ENCODE data around the gene AHCYL2.
"Not testable (repeated sequence)": the region's sequence is repeated elsewhere in the genome, so short reads cannot be mapped to it uniquely, and the experiment has no call there.

Gene AHCYL2

GRCh38 chr7:129454249-129454551 lies 229.4 kb downstream of the AHCYL2 start:
- DNase-seq (ENCODE audit: low spot score), result peak; percentile 15

DNA sequence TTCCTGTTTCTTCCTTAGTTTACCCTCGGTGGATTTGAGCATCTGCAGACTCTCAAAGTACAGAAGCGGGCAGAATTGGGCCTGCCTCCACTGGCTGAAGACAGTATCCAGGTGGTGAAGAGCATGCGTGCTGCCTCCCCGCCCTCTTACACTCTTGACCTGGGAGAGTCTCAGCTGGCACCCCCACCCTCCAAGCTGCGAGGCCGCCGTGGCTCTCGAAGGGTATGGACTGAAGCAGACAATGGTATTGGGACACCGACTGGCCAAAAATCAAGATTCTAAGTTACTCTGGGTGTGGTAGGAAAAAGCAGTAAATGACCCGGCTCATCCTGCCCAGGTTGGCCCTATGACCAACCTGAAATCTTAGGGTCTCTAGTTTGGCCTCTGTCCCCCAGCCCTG lies 231.6 kb downstream of the AHCYL2 start:
- DNase-seq (ENCODE audit: low spot score), result no peak

- no peak for DNase-seq (ENCODE audit: low spot score)
Measured at GRCh38 chr7:129457101-129457500, 232.3 kb downstream of the AHCYL2 start.

DNA sequence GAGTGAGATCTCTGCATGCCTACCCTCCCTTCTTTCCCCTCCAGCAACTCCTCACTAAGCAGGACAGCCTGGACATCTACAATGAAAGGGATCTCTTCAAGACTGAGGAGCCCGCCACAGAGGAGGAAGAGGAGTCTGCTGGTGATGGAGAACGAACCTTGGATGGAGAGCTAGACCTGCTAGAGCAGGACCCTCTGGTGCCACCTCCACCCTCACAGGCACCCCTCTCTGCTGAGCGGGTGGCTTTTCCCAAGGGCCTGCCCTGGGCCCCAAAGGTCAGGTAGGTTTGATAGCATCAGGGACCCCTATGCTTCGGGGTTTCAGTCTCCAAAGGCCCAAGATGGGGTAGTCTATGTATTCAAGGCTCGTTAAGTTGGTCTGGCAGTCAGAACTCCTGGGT lies 233.3 kb downstream of the AHCYL2 start:
- DNase-seq (ENCODE audit: low spot score), result no peak

DNA sequence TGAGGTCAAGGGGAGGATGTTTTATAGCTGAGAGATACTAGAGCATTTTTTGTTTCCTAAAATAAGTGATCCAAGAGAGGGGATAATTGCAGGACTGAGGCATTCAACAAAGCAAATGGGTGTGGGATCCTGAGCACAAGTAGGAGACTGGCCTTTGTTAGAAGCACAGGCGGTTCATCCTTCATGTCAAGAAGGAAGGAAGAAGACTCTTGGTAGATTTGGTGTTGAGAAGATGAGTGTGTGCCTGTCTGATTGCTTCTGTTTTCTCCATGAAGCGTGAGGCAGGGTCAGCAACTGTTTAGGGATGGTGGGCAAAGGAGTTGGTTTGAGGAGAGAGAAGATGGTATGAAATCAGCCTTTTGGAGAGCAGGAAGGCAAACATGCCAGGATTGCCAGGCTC lies 237.0 kb downstream of the AHCYL2 start:
- no peak for DNase-seq (ENCODE audit: low spot score)

- no peak for DNase-seq (ENCODE audit: low spot score)
Measured at GRCh38 chr7:129462420-129462819, 237.6 kb downstream of the AHCYL2 start.

GRCh38 chr7:129464194-129464593 lies 239.4 kb downstream of the AHCYL2 start:
- DNase-seq (ENCODE audit: low spot score), result no peak

- no peak for DNase-seq (ENCODE audit: low spot score)
Measured at GRCh38 chr7:129465080-129465479, 240.2 kb downstream of the AHCYL2 start.

- no peak for DNase-seq (ENCODE audit: low spot score)
Measured at GRCh38 chr7:129466796-129467195, 242.0 kb downstream of the AHCYL2 start.

- no peak for DNase-seq (ENCODE audit: low spot score)
Measured at GRCh38 chr7:129468087-129468486, 243.3 kb downstream of the AHCYL2 start.

- DNase-seq (ENCODE audit: low spot score), result no peak
Measured at GRCh38 chr7:129468547-129468946, 243.7 kb downstream of the AHCYL2 start.

DNA sequence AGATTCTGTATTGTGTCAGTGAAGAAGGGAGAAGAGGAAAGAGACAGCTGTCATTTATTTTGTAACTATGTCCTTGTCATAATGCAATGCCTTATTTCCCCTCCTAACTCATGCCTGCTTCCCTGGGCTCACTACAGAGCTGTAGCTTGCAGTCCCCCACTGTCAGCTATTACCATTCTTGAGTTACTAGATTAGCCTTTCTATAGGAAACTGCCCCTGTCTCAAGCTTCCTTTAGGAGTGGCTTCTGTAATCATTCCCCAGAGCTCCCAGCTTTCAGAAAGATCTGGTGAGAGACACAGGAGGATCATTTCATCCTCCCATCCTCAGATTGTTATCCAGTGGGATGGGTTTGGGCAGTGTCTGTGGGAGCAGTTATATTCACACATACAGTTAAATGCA lies 245.1 kb downstream of the AHCYL2 start:
- no peak for DNase-seq (ENCODE audit: low spot score)

- DNase-seq (ENCODE audit: low spot score), result no peak
Measured at GRCh38 chr7:129470411-129470810, 245.6 kb downstream of the AHCYL2 start.

- no peak for DNase-seq (ENCODE audit: low spot score)
Measured at GRCh38 chr7:129471402-129471827, 246.6 kb downstream of the AHCYL2 start.

DNA sequence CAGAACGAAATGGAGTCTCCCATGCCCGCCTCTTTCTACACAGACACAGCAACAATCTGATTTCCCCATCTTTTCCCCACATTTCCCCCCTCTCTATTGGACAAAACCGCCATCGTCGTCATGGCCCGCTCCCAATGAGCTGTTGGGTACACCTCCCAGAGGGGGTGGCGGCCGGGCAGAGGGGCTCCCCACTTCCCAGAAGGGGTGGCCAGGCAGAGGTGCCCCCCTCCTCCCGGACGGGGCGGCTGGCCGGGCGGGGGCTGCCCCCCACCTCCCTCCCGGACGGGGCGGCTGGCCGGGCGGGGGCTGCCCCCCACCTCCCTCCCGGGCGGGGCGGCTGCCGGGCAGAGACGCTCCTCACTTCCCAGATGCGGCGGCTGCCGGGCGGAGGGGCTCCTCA lies 251.1 kb downstream of the AHCYL2 start:
- not testable (repeated sequence) for DNase-seq (ENCODE audit: low spot score)

- DNase-seq (ENCODE audit: low spot score), result not testable (repeated sequence)
Measured at GRCh38 chr7:129476398-129476797, 251.6 kb downstream of the AHCYL2 start.

Measured in SW480 (cell line).